Transverse colon (tissue), 4 donors: ENCODE data around the gene NAGS.

ENCODE experiments used
- CTCF ChIP-seq, 5 experiments: fragments of 200-600 bp in 3 of 5; fragments of 450-650 bp in 2 of 5; sonication (generic) in 3 of 5; IDR thresholded peaks; 1 replicate in 2 of 5; 2 replicates in 3 of 5; pipeline ENCODE4 v1.5.1; 2016 to 2017; ENCODE audit warnings: antibody characterized with exemption in 5 of 5, inconsistent platforms in 3 of 5, mild to moderate bottlenecking in 2 of 5, moderate library complexity in 1 of 5
- POLR2A ChIP-seq: fragments of 450-650 bp; IDR thresholded peaks from one replicate; pipeline ENCODE4 v1.6.1; 2016; ENCODE audit warnings: antibody characterized with exemption, mild to moderate bottlenecking, moderate library complexity
- POLR2AphosphoS5 ChIP-seq, 3 donors: sonication (generic); formaldehyde crosslinking; IDR thresholded peaks; one replicate each; pipeline ENCODE4 v1.6.1; 2016; ENCODE audit warnings: antibody characterized with exemption in 3 of 3

GRCh38 chr17:43994272-43995149 lies 9.9 kb upstream of the NAGS start:
- TF ChIP-seq CTCF (IDR thresholded peaks at IDR 0.05) (peak; percentile 88 to 91 (median 90)), POLR2A (no peak), POLR2AphosphoS5 (IDR thresholded peaks at IDR 0.05) (no peak)
